Left ventricle myocardium inferior (tissue), 1 donor: ENCODE results near the gene PIK3R1. TPM values are rescaled to one million over a fixed set of nuclear protein-coding genes. Genes with fewer than 3 reads are reported as not detected.
"Not testable (repeated sequence)": the region's sequence is repeated elsewhere in the genome, so short reads cannot be mapped to it uniquely, and the experiment has no call there.

ENCODE experiments used
- DNase-seq: peaks from one replicate; pipeline ENCODE4 v3.0.0-alpha.2; 2020
- H3K27ac ChIP-seq: fragments of 200-600 bp; replicated peaks from 2 replicates; pipeline ENCODE4 v1.8.0; 2021
- H3K27me3 ChIP-seq: fragments of 200-600 bp; 2 replicates; pipeline ENCODE4 v1.8.0; 2021; ENCODE audit warnings: low read depth
- H3K36me3 ChIP-seq: fragments of 200-600 bp; 2 replicates; pipeline ENCODE4 v1.8.0; 2021
- H3K4me1 ChIP-seq: fragments of 200-600 bp; 2 replicates; pipeline ENCODE4 v1.8.0; 2021
- H3K4me3 ChIP-seq: fragments of 200-600 bp; 2 replicates; pipeline ENCODE4 v1.8.0; 2021; ENCODE audit warnings: mild to moderate bottlenecking, moderate library complexity
- H3K9me3 ChIP-seq: fragments of 200-600 bp; replicated peaks from 2 replicates; pipeline ENCODE4 v1.8.0; 2021
- CTCF ChIP-seq: fragments of 200-600 bp; IDR thresholded peaks from 2 replicates; pipeline ENCODE4 v1.8.0; 2021; ENCODE audit warnings: antibody characterized with exemption, mild to moderate bottlenecking, borderline replicate concordance
- intact Hi-C: fragments of 100-400 bp; cut with micrococcal nuclease; formaldehyde crosslinking; loops from one replicate; pipeline ENCODE4 v1.11.0; 2022
- total RNA-seq: library from RNA; stranded (reverse); fragmentation: NEBNext Ultra II Directional; extraction: Animal tissue kit (Norgen Biotek cat#: 25700); gene quantifications from one replicate; pipeline ENCODE4 v1.2.1, GENCODE V29; 2021
- donor health status: DM: no; HTN: yes; CAD: no; lungs with severe emphysema.

Gene PIK3R1
- total RNA-seq, 1 donor from 2014 or later = 132 TPM

GRCh38 chr5:68232277-68232676 lies 16.7 kb downstream of the PIK3R1 start:
- no peak for DNase-seq
- H3K9me3 ChIP-seq = no peaks in the 10 kb centered on the region
- TF ChIP-seq CTCF = no peak
- H3K4me3 ChIP-seq = peak overlapping the region; percentile 2
- peaks cover 100% of the 10 kb centered on the region for H3K4me1 ChIP-seq
- no peaks in the 10 kb centered on the region for H3K27me3 ChIP-seq
- intact Hi-C loops = no loop called here
- H3K36me3 ChIP-seq = peaks cover 15% of the 10 kb centered on the region
- H3K27ac ChIP-seq = no peak overlapping the region

- no peak for TF ChIP-seq CTCF
- no peaks in the 10 kb centered on the region for H3K9me3 ChIP-seq
- no peak overlapping the region for H3K27ac ChIP-seq
- peaks cover 100% of the 10 kb centered on the region for H3K4me1 ChIP-seq
- H3K27me3 ChIP-seq = no peaks in the 10 kb centered on the region
- H3K4me3 ChIP-seq = no peak overlapping the region
- intact Hi-C loops = no loop called here
- no peak for DNase-seq
- H3K36me3 ChIP-seq = peaks cover 8% of the 10 kb centered on the region
Measured at GRCh38 chr5:68233075-68233474, 17.5 kb downstream of the PIK3R1 start.

GRCh38 chr5:68235229-68235628 lies 19.7 kb downstream of the PIK3R1 start:
- DNase-seq, intact Hi-C loops, H3K36me3 ChIP-seq, H3K27ac ChIP-seq, H3K9me3 ChIP-seq, H3K27me3 ChIP-seq, H3K4me3 ChIP-seq: not testable (repeated sequence)
- H3K4me1 ChIP-seq = peaks cover 100% of the 10 kb centered on the region

GRCh38 chr5:68237715-68238114 lies 22.2 kb downstream of the PIK3R1 start:
- intact Hi-C loops = no loop called here
- peak overlapping the region; percentile 8 for H3K4me3 ChIP-seq
- peak overlapping the region; percentile 39 for H3K27ac ChIP-seq
- no peaks in the 10 kb centered on the region for H3K9me3 ChIP-seq
- DNase-seq = no peak
- no peaks in the 10 kb centered on the region for H3K27me3 ChIP-seq
- H3K4me1 ChIP-seq = peaks cover 100% of the 10 kb centered on the region
- TF ChIP-seq CTCF = no peak
- no peaks in the 10 kb centered on the region for H3K36me3 ChIP-seq

- TF ChIP-seq CTCF = no peak
- Histone ChIP-seq H3K9me3 (no peaks in the 10 kb centered on the region), H3K4me1 (peaks cover 100% of the 10 kb centered on the region), H3K36me3 (no peaks in the 10 kb centered on the region), H3K27me3 (no peaks in the 10 kb centered on the region), H3K27ac (peak overlapping the region; percentile 72), H3K4me3 (peak overlapping the region; percentile 42)
- peak; percentile 48 for DNase-seq
- intact Hi-C loops = no loop called here
Measured at GRCh38 chr5:68239487-68239886, 23.9 kb downstream of the PIK3R1 start.

GRCh38 chr5:68240202-68240601 lies 24.6 kb downstream of the PIK3R1 start:
- no peaks in the 10 kb centered on the region for H3K9me3 ChIP-seq
- peak overlapping the region; percentile 72 for H3K27ac ChIP-seq
- DNase-seq = no peak
- no peaks in the 10 kb centered on the region for H3K27me3 ChIP-seq
- H3K36me3 ChIP-seq = no peaks in the 10 kb centered on the region
- peak overlapping the region; percentile 42 for H3K4me3 ChIP-seq
- intact Hi-C loops = no loop called here
- no peak for TF ChIP-seq CTCF
- H3K4me1 ChIP-seq = peaks cover 100% of the 10 kb centered on the region
